Middle frontal gyrus (tissue), 1 donor: ENCODE data around the gene ZNF521.

ENCODE experiments used
- DNase-seq: peaks from one replicate; pipeline ENCODE4 v3.0.0-alpha.2; 2015; ENCODE audit warnings: low spot score; ENCODE audit errors: extremely low spot score

The ZNF521 gene

DNA sequence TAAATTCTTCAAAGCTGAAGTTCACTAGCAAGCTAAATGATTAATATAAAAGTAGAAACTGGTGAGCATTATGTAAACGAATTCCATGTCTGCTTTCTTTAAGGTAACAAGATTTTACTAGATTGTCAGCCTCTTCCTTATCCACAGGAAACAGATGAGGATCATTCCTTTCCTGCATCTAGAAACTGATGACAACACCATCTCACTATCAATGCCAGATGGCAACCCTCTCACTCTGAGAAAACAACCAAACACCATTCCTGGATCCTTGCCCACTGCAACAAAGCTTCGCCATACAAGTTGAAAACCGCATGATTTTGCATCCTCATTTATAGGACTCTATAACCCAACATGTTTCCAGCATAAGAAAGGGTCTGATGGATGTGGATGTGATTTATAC lies 122.9 kb downstream of the ZNF521 start:
- DNase-seq = no peak

DNA sequence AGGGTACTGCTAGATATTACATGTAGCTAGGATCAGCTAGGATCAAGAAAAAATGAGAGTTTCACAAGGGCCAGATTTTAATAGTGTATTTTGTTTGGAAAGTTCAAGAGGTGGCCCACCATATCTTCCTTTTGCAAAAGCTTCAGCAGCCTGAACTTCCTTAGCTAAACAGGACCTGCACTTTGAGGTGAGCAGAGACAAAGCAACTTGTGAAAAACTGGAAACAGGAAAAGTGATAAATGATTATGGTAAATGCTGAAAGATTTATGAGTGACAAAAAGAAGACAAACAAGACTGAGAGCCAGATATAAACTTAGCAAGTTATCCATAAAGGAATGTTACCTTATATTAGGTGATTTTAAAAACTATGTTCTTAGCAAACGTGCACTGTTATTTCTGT lies 123.6 kb downstream of the ZNF521 start:
- DNase-seq = no peak

DNA sequence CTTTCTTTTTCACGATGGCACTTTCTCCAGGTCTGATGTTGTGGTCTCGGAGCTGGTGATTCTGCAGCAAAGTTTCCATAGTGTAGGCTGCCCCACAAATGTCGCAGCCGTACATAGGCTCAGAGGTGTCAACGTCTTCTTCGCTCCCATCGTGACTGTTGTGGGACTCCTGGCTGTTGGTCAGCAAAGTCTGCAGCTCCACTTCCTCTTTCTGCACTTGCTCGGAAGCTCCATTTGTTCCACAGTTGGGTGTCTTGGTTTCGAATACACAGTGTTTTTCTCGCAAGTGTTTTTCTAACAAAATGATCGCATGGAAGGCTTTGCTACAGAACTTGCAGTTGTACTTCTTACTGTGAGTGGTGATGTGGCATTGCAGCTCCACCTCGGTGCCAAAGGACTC lies 126.8 kb downstream of the ZNF521 start:
- DNase-seq = no peak

- no peak for DNase-seq
Measured at GRCh38 chr18:25223899-25224886, 127.8 kb downstream of the ZNF521 start.

GRCh38 chr18:25223211-25223610 lies 128.8 kb downstream of the ZNF521 start:
- no peak for DNase-seq

DNA sequence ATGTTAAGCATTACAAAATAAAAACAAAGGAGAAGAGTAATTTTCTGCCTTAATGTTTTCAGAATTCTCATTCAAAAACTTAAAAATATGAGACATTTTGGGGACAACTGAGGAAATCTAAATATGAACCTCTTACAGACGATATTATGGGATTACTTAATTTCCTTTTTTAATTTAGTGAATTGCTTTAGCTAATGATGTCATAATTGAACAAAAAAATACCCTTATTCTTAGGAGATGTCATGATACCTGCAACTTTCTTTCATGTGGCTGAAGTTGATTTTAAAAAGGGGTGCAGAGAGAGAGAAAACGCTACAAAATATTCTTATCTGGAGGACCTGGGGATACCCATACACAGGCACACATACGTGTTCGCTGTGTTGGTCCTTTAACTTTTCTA lies 129.3 kb downstream of the ZNF521 start:
- no peak for DNase-seq

GRCh38 chr18:25210622-25211021 lies 141.3 kb downstream of the ZNF521 start:
- no peak for DNase-seq

DNA sequence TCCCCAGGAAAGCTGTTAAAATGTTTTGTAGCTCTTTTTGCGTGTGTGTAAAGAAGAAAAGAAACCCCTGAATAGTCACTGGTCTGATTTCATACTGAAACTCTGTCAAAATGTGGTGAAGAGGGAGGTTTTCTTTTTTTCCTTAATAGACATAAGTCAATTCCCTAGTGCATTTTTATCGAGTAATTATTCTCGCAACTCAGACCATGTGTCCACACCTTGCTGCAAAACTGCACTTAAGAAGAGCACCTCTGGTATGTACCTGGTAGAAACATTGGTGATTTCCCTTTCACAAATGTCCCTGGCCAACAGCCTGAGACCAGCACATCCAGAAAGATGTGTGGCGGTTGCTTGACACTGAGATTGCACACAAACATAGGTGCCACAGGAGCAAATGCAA lies 159.9 kb downstream of the ZNF521 start:
- DNase-seq = no peak

DNA sequence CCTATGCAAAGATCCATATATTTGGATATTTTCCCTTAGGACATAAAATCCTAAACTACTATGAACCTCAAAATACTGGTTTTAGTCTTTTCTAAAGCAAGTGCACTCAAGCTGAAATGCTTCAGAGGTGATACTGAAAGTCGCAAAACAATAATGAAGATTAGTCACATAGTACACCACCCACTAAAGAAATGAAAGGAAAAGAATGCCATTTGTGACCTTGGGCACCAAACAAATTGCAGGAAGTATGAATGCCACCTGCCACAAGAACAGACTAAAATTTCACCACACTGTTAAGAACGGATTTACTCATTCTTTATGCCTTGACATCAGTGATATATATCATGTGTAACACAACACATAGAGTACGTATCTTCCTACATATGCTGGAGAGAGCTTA lies 161.5 kb downstream of the ZNF521 start:
- DNase-seq = no peak

GRCh38 chr18:25189391-25190185 lies 162.4 kb downstream of the ZNF521 start:
- DNase-seq = no peak

GRCh38 chr18:25187521-25188192 lies 164.3 kb downstream of the ZNF521 start:
- DNase-seq = no peak

GRCh38 chr18:25186871-25187270 lies 165.1 kb downstream of the ZNF521 start:
- no peak for DNase-seq

GRCh38 chr18:25181993-25182392 lies 170.0 kb downstream of the ZNF521 start:
- no peak for DNase-seq

DNA sequence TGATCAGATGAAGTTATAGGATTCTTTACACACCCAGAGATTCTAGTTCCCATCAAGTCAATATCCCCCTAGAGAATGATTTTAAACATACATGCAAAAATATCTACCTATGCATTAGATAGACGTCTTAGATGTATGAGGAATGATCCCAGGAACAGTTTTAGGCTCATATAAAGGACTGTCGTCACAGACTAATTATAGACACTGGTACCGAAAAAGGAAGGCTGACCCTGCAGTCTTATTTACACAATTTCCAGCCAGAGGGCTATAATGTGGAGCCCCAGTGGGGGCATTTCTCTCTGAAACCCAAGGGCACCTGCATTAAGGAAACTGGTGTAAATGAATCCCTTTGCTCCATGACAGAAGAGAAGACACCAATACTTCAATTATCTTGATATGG lies 170.4 kb downstream of the ZNF521 start:
- DNase-seq = no peak

DNA sequence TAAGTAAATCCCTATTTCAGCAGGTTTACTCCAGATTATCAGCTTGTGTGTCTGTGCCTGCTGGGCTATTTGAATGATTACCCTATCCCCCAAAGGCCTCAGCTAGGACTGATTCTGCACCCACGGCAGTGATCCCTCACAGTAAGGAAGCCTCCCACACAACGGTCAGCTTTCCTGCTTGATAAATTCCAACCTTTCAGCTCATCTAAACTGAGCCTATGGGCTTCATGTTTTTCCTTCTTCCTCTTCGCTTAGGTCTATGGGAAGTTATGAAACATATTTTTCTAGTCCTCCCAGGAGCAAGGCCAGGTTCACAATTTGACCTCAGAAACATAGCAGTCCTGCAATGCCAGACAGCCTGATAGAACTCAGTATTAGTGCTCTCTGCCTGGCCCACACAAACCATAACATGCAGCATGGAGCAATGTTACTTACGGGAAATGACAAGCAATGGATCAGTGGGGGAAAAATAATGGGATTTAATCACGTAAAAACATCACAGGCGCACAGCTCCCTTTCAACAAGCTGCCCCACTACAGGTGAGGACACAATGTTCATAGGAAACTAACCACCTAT lies 170.9 kb downstream of the ZNF521 start:
- no peak for DNase-seq

DNA sequence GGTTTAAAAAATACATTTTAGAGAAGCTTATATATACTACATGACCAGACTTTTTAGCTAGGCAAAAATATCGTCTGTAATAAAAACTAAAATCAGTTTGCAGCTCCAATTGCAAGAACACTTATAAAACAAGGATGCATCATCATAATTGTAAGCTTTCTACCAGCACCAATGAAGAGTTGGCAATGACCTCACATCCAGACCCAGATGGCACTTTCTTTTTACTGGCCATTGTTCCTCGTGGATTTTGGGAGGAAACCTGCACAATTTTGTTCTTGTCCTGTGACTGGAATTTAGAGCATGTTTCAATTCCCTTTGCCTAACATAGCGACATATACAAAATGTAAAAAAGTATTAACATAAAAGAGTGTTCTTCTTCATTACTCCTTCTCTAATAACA lies 174.3 kb downstream of the ZNF521 start:
- DNase-seq = no peak

DNA sequence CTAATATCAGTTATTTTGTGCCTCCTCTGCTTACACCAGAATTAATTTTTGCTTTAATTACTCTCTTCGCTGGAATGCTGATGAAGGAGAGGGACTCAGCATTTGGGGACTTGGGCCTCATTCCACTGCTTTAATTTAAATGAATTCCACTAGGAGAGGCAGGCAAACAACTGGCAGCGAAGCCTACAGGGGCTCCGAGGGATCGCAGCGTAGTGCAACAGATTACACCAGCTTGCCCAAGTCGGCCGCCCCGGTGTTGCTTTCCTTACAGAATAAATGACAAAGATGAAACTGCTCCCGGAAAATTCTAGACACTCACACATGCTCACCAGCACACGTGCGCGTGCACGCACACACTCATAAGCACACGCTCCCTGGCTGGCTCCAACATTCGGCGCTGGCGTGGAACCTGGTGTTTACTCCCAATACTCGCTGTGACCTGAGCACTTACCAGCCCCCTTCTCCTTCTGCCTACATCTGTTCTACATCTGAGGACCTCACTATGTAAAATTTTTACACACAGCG lies 175.4 kb downstream of the ZNF521 start:
- no peak for DNase-seq

- DNase-seq = no peak
Measured at GRCh38 chr18:25175558-25176517, 176.1 kb downstream of the ZNF521 start.

DNA sequence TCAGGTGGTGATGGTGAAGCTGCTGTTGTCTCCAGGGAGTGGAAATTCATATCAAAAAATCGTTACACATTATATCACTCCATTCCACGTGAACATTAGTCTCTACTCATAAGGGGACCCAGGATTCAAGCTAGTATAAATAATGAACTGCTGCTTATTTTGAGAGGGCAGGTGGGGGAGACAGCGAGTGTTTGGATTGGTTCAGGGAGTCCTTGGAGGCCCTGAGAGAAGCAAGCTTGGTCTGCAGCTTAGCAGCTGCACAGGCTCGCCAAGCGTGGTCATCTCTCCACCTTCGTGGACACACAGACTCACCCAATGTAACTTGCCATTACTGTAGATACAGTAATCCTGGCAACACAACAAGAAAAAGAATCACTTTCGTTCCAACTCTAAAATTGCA lies 177.6 kb downstream of the ZNF521 start:
- no peak for DNase-seq

DNA sequence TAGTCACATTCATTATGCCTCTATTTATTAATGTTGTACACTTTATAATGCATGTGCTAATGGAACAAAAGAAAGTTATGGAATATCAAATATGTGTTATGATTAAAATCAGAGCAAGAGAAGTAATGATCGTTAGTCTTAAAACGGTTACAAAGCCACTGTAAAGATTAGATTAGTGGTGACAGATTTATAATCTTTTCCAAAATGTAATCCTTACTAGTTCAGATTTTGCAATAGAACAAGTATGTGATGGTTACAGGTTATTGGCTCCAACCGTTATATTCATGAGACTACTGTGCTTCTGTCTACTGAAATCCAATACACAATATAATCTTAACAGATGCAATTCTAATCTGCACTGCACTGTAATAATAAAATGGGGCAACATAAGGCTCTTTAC lies 180.6 kb downstream of the ZNF521 start:
- DNase-seq = no peak
